ENCODE measurements around the gene STAT5A. TPM values are rescaled to one million over a fixed set of nuclear protein-coding genes. Genes with fewer than 3 reads are reported as not detected.
"Not testable (repeated sequence)": the region's sequence is repeated elsewhere in the genome, so short reads cannot be mapped to it uniquely, and the experiment has no call there.

STAT5A gene
- total and polyA plus RNA-seq, 3 donors from 2014 or later: 13.7 to 37.0 (median 27.8) TPM

DNA sequence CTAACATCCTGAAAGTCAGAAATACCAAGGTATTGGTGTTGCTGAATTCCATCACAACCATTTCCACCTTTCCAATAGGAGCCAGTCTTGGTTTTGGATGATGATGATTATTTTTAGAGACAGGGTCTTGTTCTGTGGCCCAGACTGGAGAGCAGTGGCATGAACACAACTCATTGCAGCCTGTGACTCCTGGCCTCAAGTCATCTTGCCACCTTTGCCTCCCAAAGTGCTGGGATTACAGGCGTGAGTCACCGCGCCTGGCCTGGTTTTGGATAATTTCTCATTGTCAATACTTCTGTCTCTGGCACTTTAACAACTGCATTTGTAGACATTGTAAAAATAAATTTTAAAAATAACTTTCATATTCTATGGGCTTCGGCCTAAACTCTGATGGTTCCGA, 34.7 kb upstream of the STAT5A start:
- H3K4me1 ChIP-seq: peaks cover 16% of the 10 kb centered on the region
- no peaks in the 10 kb centered on the region for H3K27me3 ChIP-seq
- H3K9me3 ChIP-seq: no peaks in the 10 kb centered on the region
- H3K36me3 ChIP-seq (ENCODE audit: low read depth, missing control alignments): no peaks in the 10 kb centered on the region
- no peak for TF ChIP-seq CTCF (IDR thresholded peaks at IDR 0.05)
- no peak for TF ChIP-seq POLR2A (IDR thresholded peaks at IDR 0.05)
- WGBS, 2 donors: 90 to 99% methylated on average over 5 of the region's 5 CpGs
- no peak overlapping the region for H3K27ac ChIP-seq
- intact Hi-C loops (cut with DNase I; ENCODE audit: low total_unique reads): no loop called here
- H3K4me3 ChIP-seq: no peak overlapping the region
- no peak for DNase-seq

DNA sequence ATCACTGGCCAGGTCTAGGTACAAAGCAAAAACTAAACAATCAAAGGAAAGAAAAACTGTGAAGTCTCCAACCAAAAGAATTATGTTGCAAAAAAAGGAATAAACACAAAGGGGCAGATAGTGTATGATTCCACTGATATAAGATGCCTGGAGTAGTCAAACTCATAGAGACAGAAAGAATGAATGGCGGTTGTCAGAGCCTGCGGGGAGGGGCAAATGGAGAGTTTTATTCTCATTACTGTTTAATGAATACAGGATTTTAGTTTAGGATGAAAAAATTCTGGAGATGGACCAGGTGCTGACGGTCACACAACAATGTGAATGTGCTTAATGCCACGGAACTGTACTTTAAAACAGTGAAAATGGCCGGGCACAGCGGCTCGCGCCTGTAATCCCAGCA, 32.9 kb upstream of the STAT5A start:
- H3K27ac ChIP-seq: no peak overlapping the region
- TF ChIP-seq CTCF (IDR thresholded peaks at IDR 0.05): no peak
- no peaks in the 10 kb centered on the region for H3K9me3 ChIP-seq
- no peaks in the 10 kb centered on the region for H3K36me3 ChIP-seq (ENCODE audit: low read depth, missing control alignments)
- DNase-seq: no peak
- no peaks in the 10 kb centered on the region for H3K27me3 ChIP-seq
- no peak overlapping the region for H3K4me3 ChIP-seq
- 92% methylated on average over 8 of the region's 8 CpGs for WGBS, 2 donors
- peaks cover 6% of the 10 kb centered on the region for H3K4me1 ChIP-seq
- intact Hi-C loops (cut with DNase I; ENCODE audit: low total_unique reads): no loop called here

DNA sequence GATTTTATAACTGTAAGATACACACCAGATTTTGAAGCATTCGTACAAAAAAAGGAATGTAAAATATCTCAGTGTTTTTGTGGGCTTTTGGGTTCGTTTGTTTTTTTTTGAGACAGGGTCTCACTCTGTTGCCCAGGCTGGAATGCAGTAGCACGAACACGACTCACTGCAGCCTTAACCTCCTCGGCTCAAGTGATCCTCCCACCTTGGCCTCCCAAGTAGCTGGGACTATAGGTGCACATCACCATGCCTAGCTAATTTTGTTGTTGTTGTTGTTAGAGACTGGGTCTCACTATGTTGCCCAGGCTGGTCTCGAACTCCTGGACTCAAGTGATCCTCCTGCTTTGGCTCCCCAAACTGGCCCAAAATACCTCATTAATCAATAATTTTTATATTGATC, 28.0 kb upstream of the STAT5A start:
- Histone ChIP-seq H3K9me3 (no peaks in the 10 kb centered on the region), H3K27me3 (no peaks in the 10 kb centered on the region), H3K27ac (no peak overlapping the region), H3K4me3 (no peak overlapping the region), H3K4me1 (no peaks in the 10 kb centered on the region), H3K36me3 (ENCODE audit: low read depth, missing control alignments) (no peaks in the 10 kb centered on the region)
- TF ChIP-seq POLR2A (IDR thresholded peaks at IDR 0.05) (no peak), CTCF (IDR thresholded peaks at IDR 0.05) (no peak)
- no peak for DNase-seq
- intact Hi-C loops (cut with DNase I; ENCODE audit: low total_unique reads): no loop called here
- 83 to 88% methylated on average over 6 of the region's 6 CpGs for WGBS, 2 donors

DNA sequence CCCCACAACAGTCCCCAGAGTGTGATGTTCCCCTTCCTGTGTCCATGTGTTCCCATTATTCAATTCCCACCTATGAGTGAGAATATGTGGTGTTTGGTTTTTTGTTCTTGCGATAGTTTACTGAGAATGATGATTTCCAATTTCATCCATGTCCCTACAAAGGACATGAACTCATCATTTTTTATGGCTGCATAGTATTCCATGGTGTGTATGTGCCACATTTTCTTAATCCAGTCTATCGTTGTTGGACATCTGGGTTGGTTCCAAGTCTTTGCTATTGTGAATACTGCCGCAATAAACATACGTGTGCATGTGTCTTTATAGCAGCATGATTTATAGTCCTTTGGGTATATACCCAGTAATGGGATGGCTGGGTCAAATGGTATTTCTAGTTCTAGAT, 23.9 kb upstream of the STAT5A start:
- H3K4me1 ChIP-seq; intact Hi-C loops (cut with DNase I; ENCODE audit: low total_unique reads); DNase-seq; H3K9me3 ChIP-seq; H3K36me3 ChIP-seq (ENCODE audit: low read depth, missing control alignments); H3K4me3 ChIP-seq; H3K27ac ChIP-seq; H3K27me3 ChIP-seq: not testable (repeated sequence)
- WGBS, 2 donors: 90 to 100% methylated on average over 3 of the region's 4 CpGs

GRCh38 chr17:42266462-42266861, 21.8 kb upstream of the STAT5A start:
- Histone ChIP-seq H3K4me3 (no peak overlapping the region), H3K27ac (no peak overlapping the region), H3K27me3 (no peaks in the 10 kb centered on the region), H3K4me1 (peaks cover 14% of the 10 kb centered on the region), H3K36me3 (ENCODE audit: low read depth, missing control alignments) (no peaks in the 10 kb centered on the region), H3K9me3 (no peaks in the 10 kb centered on the region)
- TF ChIP-seq CTCF (IDR thresholded peaks at IDR 0.05) (no peak), POLR2A (IDR thresholded peaks at IDR 0.05) (no peak)
- DNase-seq: no peak
- WGBS, 2 donors: 84 to 89% methylated on average over 2 of the region's 2 CpGs
- intact Hi-C loops (cut with DNase I; ENCODE audit: low total_unique reads): no loop called here
